Heart right ventricle (tissue), 16 donors: ENCODE measurements around the gene GRID1. TPM values are rescaled to one million over a fixed set of nuclear protein-coding genes. Genes with fewer than 3 reads are reported as not detected.

Experiments used
- ATAC-seq, 8 donors: fragments of 200-7000 bp; cut with Tn5 transposase; one replicate each; pipeline ENCODE4 v1.9.1; 2020; ENCODE audit warnings: mild to moderate bottlenecking in 8 of 8, moderate library complexity in 8 of 8, moderate number of reproducible peaks in 1 of 8
- DNase-seq, 2 donors: peaks; one replicate each; pipeline ENCODE4 v3.0.0-alpha.2; 2020
- H3K27ac ChIP-seq, 10 donors: fragments of 200-600 bp; sonication (generic) in 2 of 10; one replicate each; pipeline versions ENCODE4 v1.5.0 to v1.8.0; 2020 to 2022; ENCODE audit warnings: mild to moderate bottlenecking in 3 of 10
- H3K27me3 ChIP-seq, 7 donors: fragments of 200-600 bp; one replicate each; pipeline ENCODE4 v1.8.0; 2021 to 2022; ENCODE audit warnings: mild to moderate bottlenecking in 2 of 7
- H3K36me3 ChIP-seq, 9 donors: fragments of 200-600 bp; sonication (generic) in 1 of 9; one replicate each; pipeline versions ENCODE4 v1.5.0 to v1.8.0; 2020 to 2022; ENCODE audit warnings: mild to moderate bottlenecking in 2 of 9
- H3K4me1 ChIP-seq, 9 donors: fragments of 200-600 bp; sonication (generic) in 1 of 9; one replicate each; pipeline versions ENCODE4 v1.5.0 to v1.8.0; 2020 to 2022; ENCODE audit warnings: mild to moderate bottlenecking in 4 of 9
- H3K4me3 ChIP-seq, 10 donors: fragments of 200-600 bp; sonication (generic) in 2 of 10; one replicate each; pipeline versions ENCODE4 v1.5.0 to v1.8.0; 2020 to 2022; ENCODE audit warnings: mild to moderate bottlenecking in 7 of 10, moderate library complexity in 2 of 10
- H3K9me3 ChIP-seq, 11 donors: fragments of 200-600 bp in 10 of 11; sonication (generic) in 2 of 11; one replicate each; pipeline versions ENCODE4 v1.5.0 to v1.8.0; 2013 to 2022; ENCODE audit warnings: mild to moderate bottlenecking in 2 of 11, control low read depth in 1 of 11, moderate library complexity in 1 of 11
- CTCF ChIP-seq, 9 donors: fragments of 200-600 bp; sonication (generic) in 2 of 9; IDR thresholded peaks; one replicate each; pipeline versions ENCODE4 v1.5.0 to v1.8.0; 2021 to 2022; ENCODE audit warnings: antibody characterized with exemption in 9 of 9, mild to moderate bottlenecking in 5 of 9, moderate library complexity in 1 of 9
- WGBS, 2 donors: extraction: QIAGEN DNeasy Blood & Tissue Kit; methylation state at CpG; one replicate each; pipeline ENCODE4 v1.1.7; 2013; ENCODE audit warnings: inconsistent platforms in 1 of 2; 5-methylcytosine and 5-hydroxymethylcytosine counted together
- intact Hi-C, 10 donors: fragments of 100-400 bp; cut with DNase I; formaldehyde crosslinking; loops; one replicate each; pipeline versions ENCODE4 v1.11.1 to v1.14.2; 2022
- polyA plus RNA-seq, 2 donors: library from polyadenylated mRNA; stranded (reverse); fragments of 200-250 nt; gene quantifications; one replicate each; pipeline ENCODE4 v1.2.3, GENCODE V29; 2013
- total RNA-seq, 10 donors: library from RNA; stranded (reverse); fragmentation: NEBNext Ultra II Directional in 3 of 10; extraction: Animal tissue kit (Norgen Biotek cat#: 25700) in 3 of 10; gene quantifications; one replicate each; pipeline versions ENCODE4 v1.2.1 to v1.2.4, GENCODE V29; 2021 to 2023
- donor health status: Arrhythmogenic right ventricular cardiomyopathy.
- donor health status: ischemic (EF 13 %, LVEDD 7.1; RV severe dilation, severe dysfunction).
- donor health status: healthy with polysubstance abuse.
- donor health status: DM: no; HTN: yes; CAD: no.
- donor health status: DM: no; HTN: no; CAD: no.
- donor health status: ischemic (EF 25% LVEDD 6.9; RV normal size, moderate dysfunction).
- donor health status: ischemic (EF 25% LVEDD 5.7; RV mildly dilated, moderate dysfunction).
- donor health status: healthy.
- donor health status: DM: yes; HTN: yes; CAD: no.
- donor health status: Ischemic cardiomyopathy.
- donor health status: ischemic (EF 35%, LVEDD 5.7; RV mildly dilated, moderate dysfunction).
- donor health status: nonischemic (EF 11% LVEDD 7.7; RV severe dilation, severe dysfunction).
- donor health status: DM: yes; HTN: yes; CAD: no.
- donor health status: PGD.
- donor health status: ischemic (EF 29% LVEDD 5.4; RV normal size, mild dysfunction).
- donor health status: nonischemic (EF 23%, LVEDD 6.1; RV moderate dilation, normal function).

The GRID1 gene
- total and polyA plus RNA-seq, 12 donors = 0.44 to 3.4 (median 1.5) TPM

- DNase-seq (no peak), ATAC-seq (no peak)
- no peak for TF ChIP-seq CTCF (IDR thresholded peaks at IDR 0.05)
- intact Hi-C loops = no loop called here
- Histone ChIP-seq H3K4me3 (no peak overlapping the region), H3K4me1 (no peaks in the 10 kb centered on the region), H3K27me3 (no peaks in the 10 kb centered on the region), H3K27ac (no peak overlapping the region), H3K36me3 (no peaks in the 10 kb centered on the region), H3K9me3 (peaks cover 0 to 9% (median 0%) of the 10 kb centered on the region in 11 donors)
- 94% methylated on average over 1 of the region's 1 CpG for WGBS, 2 donors
Observed at GRCh38 chr10:85696893-85697292, 669.7 kb downstream of the GRID1 start.

- H3K4me3 ChIP-seq = no peak overlapping the region
- H3K36me3 ChIP-seq = no peaks in the 10 kb centered on the region
- H3K27me3 ChIP-seq = no peaks in the 10 kb centered on the region
- H3K4me1 ChIP-seq = no peaks in the 10 kb centered on the region
- H3K27ac ChIP-seq = no peak overlapping the region
- ATAC-seq = no peak
- DNase-seq = no peak
- H3K9me3 ChIP-seq = peaks cover 0 to 8% (median 0%) of the 10 kb centered on the region in 11 donors
- no peak for TF ChIP-seq CTCF (IDR thresholded peaks at IDR 0.05)
- WGBS, 2 donors = 94 to 96% methylated on average over 1 of the region's 1 CpG
- intact Hi-C loops = no loop called here
Observed at GRCh38 chr10:85682621-85683020, 684.0 kb downstream of the GRID1 start.

GRCh38 chr10:85679710-85680109 is 686.9 kb downstream of the GRID1 start:
- no peak overlapping the region for H3K4me3 ChIP-seq
- H3K27ac ChIP-seq = no peak overlapping the region
- intact Hi-C loops = no loop called here
- H3K9me3 ChIP-seq = no peaks in the 10 kb centered on the region
- TF ChIP-seq CTCF (IDR thresholded peaks at IDR 0.05) = no peak
- DNase-seq = no peak
- no peak for ATAC-seq
- no peaks in the 10 kb centered on the region for H3K36me3 ChIP-seq
- H3K4me1 ChIP-seq = peaks cover 0 to 3% (median 0%) of the 10 kb centered on the region in 9 donors
- WGBS, 2 donors = 87 to 90% methylated on average over 4 of the region's 4 CpGs
- peaks cover 0 to 4% (median 0%) of the 10 kb centered on the region in 7 donors for H3K27me3 ChIP-seq

GRCh38 chr10:85679061-85679460 is 687.5 kb downstream of the GRID1 start:
- Histone ChIP-seq H3K36me3 (no peaks in the 10 kb centered on the region), H3K4me1 (peaks cover 0 to 4% (median 0%) of the 10 kb centered on the region in 9 donors), H3K27me3 (peaks cover 0 to 4% (median 0%) of the 10 kb centered on the region in 7 donors), H3K4me3 (no peak overlapping the region), H3K27ac (no peak overlapping the region), H3K9me3 (no peaks in the 10 kb centered on the region)
- 86 to 92% methylated on average over 2 of the region's 2 CpGs for WGBS, 2 donors
- ATAC-seq (no peak), DNase-seq (no peak)
- TF ChIP-seq CTCF (IDR thresholded peaks at IDR 0.05) = no peak
- intact Hi-C loops = no loop called here
